Esophagus squamous epithelium (tissue), 4 donors: ENCODE data around the gene CCM2.

ENCODE experiments used
- CTCF ChIP-seq, 6 experiments: fragments of 450-650 bp in 4 of 6; fragments of 200-600 bp in 2 of 6; sonication (generic) in 2 of 6; IDR thresholded peaks; one replicate each; pipeline ENCODE4 v1.5.1; 2016 to 2019; ENCODE audit warnings: antibody characterized with exemption in 6 of 6, mild to moderate bottlenecking in 4 of 6, moderate library complexity in 4 of 6
- POLR2A ChIP-seq, 4 donors: fragments of 450-650 bp; IDR thresholded peaks; one replicate each; pipeline ENCODE4 v1.6.1; 2017; ENCODE audit warnings: antibody characterized with exemption in 4 of 4, mild to moderate bottlenecking in 4 of 4, moderate library complexity in 3 of 4

- TF ChIP-seq POLR2A (IDR thresholded peaks at IDR 0.05): no peak
- no peak for TF ChIP-seq CTCF (IDR thresholded peaks at IDR 0.05)
Measured at GRCh38 chr7:45116048-45116447, 116.0 kb downstream of the CCM2 start.
